A673 (cell line): Measurements from ENCODE around the gene KCNJ14.

ENCODE experiments used
- CTCF ChIP-seq: fragments of 300-800, 200-600 bp; sonication (generic); conservative IDR thresholded peaks from 2 replicates; pipeline ENCODE4 v1.5.1; 2017; ENCODE audit warnings: low read depth, mild to moderate bottlenecking, antibody characterized with exemption, low read length, moderate library complexity, mixed read lengths
- EZH2 ChIP-seq: fragments of 200-600 bp; sonication (generic); IDR thresholded peaks from 2 replicates; pipeline ENCODE4 v1.6.1; 2017; ENCODE audit warnings: borderline replicate concordance, low read depth, mild to moderate bottlenecking, mixed read lengths, antibody characterized with exemption, low read length; ENCODE audit not compliant: poor library complexity, severe bottlenecking

- TF ChIP-seq CTCF (no peak), EZH2 (no peak)
These were observed 12.1 kb upstream of the KCNJ14 start for GRCh38 chr19:48443256-48443655.
